Measurements from ENCODE around the gene GALNT1.

GALNT1 gene

DNA sequence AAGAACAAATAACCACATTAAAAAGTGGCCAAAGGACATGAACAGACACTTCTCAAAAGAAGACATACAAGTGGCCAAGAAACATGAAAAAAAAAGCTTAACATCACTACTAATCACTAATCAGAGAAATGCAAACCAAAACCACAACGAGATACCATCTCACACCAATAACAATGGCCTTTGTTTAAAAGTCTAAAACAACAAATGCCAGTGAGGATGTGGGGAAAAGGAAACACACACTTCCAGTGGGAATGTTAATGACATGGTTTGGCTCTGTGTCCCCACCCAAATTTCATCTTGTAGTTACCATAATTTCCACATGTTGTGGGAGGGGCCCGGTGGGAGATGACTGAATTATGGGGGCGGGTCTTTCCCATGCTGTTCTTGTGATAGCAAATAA, 147.1 kb downstream of the GALNT1 start:
- no peak for DNase-seq

DNA sequence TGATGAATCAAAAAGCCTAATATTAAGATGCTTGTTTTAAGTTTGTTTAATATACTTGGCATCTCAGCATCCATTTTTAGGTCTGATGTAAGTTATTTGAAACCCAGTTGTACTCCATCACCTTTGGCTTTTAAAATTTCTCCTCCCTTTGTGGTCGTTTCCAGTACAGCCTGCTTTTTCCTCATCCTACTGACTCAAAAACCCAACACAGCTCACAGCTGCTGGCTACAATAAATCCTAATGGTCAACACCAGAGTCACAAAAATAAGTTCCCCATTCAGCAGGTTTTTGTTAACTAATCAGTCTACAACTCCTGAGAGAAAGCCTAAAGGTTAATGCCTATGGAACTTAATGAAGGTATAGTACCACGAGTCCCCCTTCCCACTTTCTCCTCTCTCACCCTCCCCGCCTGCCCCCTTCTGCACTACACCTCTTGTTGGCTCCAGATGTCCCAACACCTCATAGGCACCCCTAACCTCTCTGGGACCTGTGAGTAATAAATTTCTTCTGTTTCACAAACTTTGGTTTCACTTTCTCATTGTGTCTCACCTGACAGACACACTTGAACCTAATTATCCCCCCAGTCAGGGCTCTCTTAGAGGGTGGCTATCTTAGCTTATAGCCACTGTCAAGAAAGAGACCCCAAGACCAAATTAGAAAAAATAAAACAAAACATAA, 148.6 kb downstream of the GALNT1 start:
- no peak for DNase-seq

DNA sequence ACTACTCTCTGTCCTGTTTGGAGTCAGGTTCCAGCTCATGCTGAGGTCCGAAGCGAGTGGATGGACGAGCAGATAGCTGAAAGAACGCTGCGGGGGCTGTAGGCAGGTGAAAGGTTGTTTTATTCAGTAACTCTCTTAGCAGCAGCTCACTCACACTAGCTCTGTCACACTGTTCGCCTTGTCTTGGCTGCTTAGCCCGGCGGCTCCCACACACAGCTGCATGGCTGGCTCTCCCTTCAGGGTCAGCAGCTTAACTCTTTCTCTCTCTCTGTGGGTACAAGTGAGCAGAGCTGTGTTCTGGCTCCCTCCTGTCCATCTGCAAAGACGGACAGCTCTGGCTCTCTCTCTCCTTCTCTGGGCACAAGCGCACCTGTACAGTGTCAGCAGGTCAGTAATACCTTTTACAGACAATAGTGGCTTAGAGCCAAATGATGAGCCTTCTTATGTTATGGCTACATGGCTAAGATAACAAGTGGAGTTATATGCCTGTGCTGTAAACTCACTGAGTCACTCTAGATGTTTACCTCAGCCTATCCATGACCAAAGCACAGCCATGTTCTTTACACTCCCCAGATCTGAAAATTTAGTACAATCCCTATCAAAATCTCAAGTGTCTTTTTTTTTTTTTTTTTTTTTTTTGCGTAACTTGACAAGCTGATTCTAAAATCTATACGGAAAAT, 149.3 kb downstream of the GALNT1 start:
- DNase-seq: no peak

GRCh38 chr18:35731701-35732100, 150.2 kb downstream of the GALNT1 start:
- no peak for DNase-seq

DNA sequence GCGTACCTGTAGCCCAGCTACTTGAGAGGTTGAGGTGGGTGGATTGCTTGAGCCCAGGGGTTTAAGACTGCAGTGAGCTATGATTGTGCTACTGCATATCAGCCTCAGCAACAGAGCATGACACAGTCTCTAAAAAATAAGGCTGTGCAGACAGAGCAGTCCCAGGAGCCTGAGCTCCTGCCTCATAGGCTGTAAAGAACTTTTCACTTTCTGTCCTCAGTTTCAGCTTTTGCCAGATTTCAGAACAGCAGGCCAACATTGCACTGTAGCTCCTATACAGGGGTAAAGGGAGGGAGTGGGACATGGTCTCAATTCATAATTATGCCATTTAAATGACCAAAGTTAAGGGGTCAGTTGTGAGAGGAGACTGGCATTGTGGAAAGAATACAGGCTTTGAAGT, 150.6 kb downstream of the GALNT1 start:
- no peak for DNase-seq

GRCh38 chr18:35732636-35733035, 151.1 kb downstream of the GALNT1 start:
- no peak for DNase-seq

DNA sequence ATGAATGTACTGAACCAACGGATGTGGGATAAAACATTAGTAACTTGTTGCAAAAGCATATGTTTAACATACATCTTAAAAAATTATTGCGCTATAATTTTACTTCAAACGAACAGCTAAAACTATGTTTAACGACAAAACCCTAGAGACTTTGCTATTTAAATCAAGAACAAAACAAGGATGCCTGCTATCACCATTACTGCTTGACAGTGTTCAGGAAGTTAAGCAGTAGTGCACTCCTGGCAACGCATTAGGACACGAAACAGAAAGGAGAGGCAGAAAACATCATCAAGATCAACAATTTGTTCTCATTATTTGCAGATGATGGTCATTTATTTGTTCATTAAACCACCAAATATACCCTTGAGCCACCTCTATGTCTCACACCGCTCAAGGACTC, 151.9 kb downstream of the GALNT1 start:
- DNase-seq: no peak

DNA sequence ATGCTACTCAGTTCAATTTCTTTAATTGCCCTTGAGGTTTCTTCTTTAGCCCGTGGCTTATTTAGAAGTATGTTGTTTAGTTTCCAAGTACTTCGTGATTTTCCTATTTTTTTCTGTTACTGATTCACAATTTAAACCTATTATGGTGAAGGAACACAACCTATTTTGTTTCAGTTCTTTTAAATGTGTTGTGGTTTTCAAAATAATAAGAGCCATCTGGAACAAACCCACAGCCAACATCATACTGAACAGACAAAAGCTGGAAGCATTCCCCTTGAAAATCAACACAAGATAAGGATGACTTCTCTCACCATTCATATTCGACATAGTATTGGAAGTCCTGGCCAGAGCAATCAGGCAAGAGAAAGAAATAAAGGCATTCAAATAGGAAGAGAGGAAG, 155.2 kb downstream of the GALNT1 start:
- DNase-seq: no peak

DNA sequence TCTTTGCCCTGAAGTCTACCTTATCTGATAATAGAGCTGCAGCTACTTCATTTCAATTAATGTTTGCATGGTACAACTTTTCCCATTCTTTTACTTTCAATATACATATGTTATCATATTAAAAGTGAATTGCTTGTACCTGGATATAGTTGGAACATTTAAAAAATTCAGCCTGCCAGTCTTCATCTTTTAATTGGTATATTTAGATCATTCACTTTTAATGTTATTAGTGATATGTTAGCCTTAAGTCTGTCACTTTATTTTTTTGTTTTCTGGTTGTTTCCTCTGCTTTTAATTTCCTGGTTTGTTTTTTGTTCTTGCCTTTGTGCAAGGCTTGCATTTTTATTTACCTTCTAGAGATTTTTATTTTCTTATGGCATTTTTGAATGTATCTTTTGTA, 158.2 kb downstream of the GALNT1 start:
- no peak for DNase-seq

- no peak for DNase-seq
Measured at GRCh38 chr18:35740656-35741055, 159.1 kb downstream of the GALNT1 start.

DNA sequence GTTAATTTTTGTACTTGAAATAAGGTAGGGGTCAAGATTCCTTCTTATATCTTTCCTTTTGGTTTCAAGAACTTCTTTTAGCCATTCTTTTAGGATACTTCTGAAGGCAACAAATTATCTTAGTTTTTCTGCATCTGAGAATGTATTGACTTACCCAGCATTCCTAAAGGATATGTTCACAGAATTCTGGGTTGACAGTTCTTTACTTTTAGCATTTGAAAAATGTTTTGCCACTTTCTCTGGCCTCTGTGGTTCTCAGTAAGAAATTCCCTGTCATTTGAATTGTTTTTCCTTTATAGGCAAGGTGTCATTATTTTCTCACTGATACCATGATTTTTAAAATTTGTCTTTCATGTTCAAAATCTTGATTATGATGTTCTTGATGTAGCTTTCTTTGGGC, 162.4 kb downstream of the GALNT1 start:
- DNase-seq: no peak

DNA sequence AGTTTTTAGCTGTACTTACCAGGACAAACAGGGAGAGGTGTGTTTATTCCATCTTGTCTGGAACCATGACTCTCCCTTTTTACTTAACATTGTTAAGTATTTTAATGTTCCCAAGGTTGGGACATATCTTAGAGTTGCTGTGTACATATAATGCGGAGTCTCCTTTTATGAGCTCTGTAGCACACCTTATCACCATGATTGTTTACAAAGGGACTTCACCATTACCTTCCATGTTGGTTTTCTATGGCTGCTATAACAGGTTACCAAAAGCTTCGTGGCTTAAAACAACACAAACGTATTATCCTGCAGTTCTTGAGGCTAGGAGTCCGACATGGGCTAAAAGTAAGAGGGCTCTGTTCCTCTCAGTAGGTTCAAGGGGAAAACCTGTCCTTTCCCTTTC, 164.3 kb downstream of the GALNT1 start:
- DNase-seq: no peak

- no peak for DNase-seq
Measured at GRCh38 chr18:35746826-35747339, 165.3 kb downstream of the GALNT1 start.

DNA sequence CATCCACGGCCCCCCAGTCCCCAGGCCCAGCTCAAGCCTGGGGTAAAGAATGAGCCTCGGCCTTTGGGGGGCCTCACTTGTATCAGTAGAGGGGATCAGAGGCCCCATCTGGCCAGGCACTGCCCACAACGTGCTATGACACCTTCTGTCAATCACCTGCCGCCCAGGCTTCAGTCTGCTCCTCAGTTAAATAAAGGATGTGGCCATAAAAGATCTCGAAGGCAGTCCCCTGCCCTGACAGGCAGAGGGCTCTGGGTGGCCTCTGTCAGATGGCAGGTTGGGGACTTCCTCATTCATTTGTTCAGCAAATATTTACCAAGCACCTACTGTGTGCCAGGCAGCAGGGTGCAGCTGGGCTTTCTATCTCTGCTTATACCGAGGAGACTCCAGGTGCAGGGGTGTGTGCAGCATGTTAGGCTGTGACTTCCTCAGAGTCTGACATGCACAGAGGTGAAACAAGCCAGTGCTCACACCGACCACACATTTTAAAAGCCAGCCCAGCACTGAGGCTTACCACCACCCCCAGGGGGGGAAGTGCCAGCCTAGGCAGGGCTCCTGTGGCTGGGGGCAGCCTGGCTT, 166.4 kb downstream of the GALNT1 start:
- DNase-seq: no peak

DNA sequence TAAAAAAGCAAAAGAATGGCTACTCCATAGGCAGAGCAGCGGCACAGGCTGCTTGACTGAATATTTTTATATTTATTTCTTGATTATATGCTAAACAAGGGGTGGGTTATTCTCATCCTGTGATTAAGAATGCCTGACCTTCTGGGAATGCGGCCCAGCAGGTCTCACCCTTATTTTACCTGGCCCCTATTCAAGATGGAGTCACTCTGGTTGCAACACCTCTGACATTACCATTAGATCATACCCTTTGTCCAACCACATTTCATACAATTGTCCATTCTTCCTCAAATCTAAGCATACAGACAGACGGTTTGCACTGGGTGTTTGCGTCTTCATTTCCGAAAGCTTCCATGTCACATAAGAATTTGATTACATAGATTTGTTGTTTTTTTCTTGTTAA, 168.2 kb downstream of the GALNT1 start:
- DNase-seq: no peak

DNA sequence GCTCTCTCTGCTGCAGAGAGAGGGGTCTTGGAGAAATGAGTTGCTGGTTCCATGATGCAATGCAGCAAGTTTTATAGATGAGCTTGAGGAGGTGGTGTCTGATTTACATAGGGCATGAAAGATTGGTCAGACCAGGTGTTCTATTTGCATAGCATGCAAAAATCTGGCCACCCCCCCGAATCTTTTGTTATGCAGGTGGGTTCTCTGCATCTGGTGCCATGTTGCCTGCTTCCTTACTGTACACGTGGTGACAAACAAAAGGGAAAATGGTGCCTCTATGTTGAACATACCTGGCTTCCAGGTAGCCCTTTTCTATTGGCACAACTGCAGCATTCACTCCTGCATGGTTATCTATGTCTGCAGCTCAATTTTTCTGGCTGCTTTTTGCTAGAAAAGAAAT, 169.4 kb downstream of the GALNT1 start:
- DNase-seq: no peak

DNA sequence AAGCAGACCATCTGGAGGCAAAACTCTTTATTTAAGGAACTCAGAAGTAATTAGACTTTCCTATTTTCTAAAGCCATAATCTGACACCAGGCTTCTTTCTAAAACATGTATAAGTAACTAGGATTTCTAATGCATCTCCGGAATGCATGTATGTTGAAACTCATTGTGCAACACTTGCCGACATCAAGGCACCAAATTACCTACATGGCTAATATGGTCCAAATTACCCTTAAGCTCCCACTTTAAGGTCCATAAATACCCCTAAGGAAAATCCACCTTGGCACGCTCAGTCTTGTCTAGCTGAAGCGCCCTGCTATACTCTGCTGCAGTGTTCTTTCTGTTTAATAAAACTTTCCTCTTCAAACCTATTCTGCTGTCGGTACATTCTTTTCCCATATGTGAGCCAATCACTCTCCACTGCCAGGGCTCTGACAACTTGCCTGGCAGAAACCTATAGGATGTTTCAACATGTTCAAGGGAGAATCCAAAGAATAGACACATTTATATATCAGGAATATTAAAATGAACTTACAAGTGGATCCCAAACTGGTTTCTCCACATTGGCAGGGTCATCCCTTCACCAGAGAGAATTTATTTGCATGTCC, 171.9 kb downstream of the GALNT1 start:
- DNase-seq: no peak

DNA sequence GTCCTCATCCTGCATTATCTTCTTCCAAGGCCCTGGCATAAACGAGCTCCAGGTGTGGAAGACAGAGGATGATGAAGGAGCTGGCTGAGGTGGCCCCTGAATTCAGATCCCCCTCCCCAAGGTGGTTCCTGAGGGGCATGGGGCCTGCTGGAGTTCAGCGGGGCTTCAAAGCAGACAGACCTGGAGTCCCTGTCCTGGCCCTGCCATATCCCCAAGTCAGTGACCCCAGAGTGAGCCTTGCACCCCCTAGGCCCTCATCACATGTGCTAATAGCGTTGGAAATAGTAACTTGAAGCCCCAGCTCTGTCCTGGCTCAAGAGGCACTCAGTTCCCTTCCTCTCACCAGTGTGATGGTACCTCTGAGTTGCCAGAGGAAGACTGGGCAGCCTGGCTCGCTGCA, 172.9 kb downstream of the GALNT1 start:
- no peak for DNase-seq

DNA sequence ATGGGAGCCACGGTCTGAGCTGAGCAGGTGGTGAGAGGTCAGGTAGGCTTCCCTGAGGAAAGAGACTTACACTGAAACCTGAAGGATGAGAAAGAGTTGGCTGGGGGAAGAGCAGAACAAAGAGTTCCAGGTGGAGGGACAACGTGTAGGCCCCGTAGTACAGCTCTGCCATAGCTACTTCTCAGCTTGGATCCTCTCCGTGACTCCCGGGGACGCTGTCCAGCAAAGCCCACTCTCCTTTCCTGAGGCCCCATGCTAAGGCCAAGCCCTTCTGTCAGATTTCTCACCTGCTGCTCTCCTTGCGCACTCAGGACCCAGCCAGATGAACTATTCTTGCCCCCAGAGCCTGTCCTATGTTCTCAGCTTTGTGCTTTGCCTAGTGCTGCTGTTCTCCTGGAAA, 173.8 kb downstream of the GALNT1 start:
- DNase-seq: no peak

GRCh38 chr18:35756506-35757117, 175.1 kb downstream of the GALNT1 start:
- peak; percentile 41 for DNase-seq

Data from activated naive CD4-positive, alpha-beta T cell treated with anti-CD3 and anti-CD28 coated beads, Interleukin-2, amount 50 U/mL, for 16 hours (primary cell).